ENCODE results near the gene ECE1. TPM values are rescaled to one million over a fixed set of nuclear protein-coding genes. Genes with fewer than 3 reads are reported as not detected.

The ECE1 gene
- total and polyA plus RNA-seq, 2 of the 13 experiments (the other 11 are each of a cell fraction or from before 2014, with no cell fraction given), result 13.5 to 21.2 TPM

DNA sequence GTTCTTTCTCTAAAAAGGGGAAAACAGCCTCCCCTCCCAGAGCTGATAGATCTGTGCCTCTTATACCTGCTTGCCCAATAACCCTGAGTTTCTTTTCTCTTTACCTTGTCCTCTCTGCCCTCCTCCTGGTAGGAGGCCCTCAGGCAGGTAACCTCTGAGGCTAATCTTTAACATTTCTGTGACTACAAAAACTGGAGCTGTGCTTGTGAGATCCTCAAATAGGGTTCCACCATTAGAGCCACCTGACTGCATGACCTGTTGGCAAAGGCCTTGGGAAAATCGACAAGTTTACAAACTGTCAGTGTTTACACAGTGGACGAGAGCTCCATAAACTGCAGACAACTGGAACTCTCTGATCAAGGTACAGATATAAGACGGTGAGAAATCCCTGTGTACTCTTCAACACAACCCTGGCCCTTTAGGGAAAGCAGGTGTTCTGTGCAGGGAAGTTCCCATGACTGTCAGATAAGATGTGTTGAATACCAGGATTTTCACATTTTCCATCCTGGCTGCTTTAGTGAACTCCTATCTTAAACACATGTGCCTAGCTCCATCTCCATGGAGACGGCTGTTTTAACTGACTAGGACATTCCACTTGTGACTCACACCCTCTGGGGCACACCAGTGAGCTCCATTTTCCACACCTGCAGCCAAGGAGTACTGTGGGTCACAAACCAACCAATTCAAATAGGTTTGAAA is 38.3 kb downstream of the ECE1 start (continued):
- TF ChIP-seq KLF12 (CRISPR knock-in tag; IDR thresholded peaks at IDR 0.05; ENCODE audit: borderline replicate concordance), result peak; percentile 46; the same call in 1 of the 2 replicates
- peak; percentile 83; the same call in 1 of the 2 replicates for TF ChIP-seq HDAC1 (CRISPR knock-in tag; IDR thresholded peaks at IDR 0.05)
- TF ChIP-seq ZNF644 (CRISPR knock-in tag; IDR thresholded peaks at IDR 0.05; ENCODE audit: low read depth), result peak; percentile 58; the same call in 1 of the 2 replicates
- TF ChIP-seq, protein P1, sequence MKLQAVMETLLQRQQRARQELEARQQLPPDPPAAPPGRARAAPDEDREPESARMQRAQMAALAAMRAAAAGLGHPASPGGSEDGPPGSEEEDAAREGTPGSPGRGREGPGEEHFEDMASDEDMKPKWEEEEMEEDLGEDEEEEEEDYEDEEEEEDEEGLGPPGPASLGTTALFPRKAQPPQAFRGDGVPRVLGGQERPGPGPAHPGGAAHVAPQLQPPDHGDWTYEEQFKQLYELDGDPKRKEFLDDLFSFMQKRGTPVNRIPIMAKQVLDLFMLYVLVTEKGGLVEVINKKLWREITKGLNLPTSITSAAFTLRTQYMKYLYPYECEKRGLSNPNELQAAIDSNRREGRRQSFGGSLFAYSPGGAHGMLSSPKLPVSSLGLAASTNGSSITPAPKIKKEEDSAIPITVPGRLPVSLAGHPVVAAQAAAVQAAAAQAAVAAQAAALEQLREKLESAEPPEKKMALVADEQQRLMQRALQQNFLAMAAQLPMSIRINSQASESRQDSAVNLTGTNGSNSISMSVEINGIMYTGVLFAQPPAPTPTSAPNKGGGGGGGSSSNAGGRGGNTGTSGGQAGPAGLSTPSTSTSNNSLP (IDR thresholded peaks at IDR 0.05; ENCODE audit: low read depth, low read length), result no peak
- TF ChIP-seq JARID2 (CRISPR knock-in tag; IDR thresholded peaks at IDR 0.05; ENCODE audit: insufficient replicate concordance), result no peak
- TF ChIP-seq SMAD9 (CRISPR knock-in tag; IDR thresholded peaks at IDR 0.05), result no peak
- peak; percentile 8; the same call in 1 of the 2 replicates for TF ChIP-seq MEIS2 (CRISPR knock-in tag; IDR thresholded peaks at IDR 0.05)
- no peak for TF ChIP-seq PCBP2 (optimal IDR thresholded peaks at IDR 0.05; ENCODE audit: low read depth, low read length, poor library complexity, severe bottlenecking)
- TF ChIP-seq SKI (IDR thresholded peaks at IDR 0.05; ENCODE audit: partially characterized antibody), result peak; percentile 77
- no peak for TF ChIP-seq ZFP36L1 (CRISPR knock-in tag; IDR thresholded peaks at IDR 0.05)
- no peak for TF ChIP-seq ZNF563 (CRISPR knock-in tag; IDR thresholded peaks at IDR 0.05)
- TF ChIP-seq ZNF484 (CRISPR knock-in tag; IDR thresholded peaks at IDR 0.05; ENCODE audit: borderline replicate concordance, low read depth), result no peak
- TF ChIP-seq, protein P2, sequence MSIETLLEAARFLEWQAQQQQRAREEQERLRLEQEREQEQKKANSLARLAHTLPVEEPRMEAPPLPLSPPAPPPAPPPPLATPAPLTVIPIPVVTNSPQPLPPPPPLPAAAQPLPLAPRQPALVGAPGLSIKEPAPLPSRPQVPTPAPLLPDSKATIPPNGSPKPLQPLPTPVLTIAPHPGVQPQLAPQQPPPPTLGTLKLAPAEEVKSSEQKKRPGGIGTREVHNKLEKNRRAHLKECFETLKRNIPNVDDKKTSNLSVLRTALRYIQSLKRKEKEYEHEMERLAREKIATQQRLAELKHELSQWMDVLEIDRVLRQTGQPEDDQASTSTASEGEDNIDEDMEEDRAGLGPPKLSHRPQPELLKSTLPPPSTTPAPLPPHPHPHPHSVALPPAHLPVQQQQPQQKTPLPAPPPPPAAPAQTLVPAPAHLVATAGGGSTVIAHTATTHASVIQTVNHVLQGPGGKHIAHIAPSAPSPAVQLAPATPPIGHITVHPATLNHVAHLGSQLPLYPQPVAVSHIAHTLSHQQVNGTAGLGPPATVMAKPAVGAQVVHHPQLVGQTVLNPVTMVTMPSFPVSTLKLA (IDR thresholded peaks at IDR 0.05), result peak; percentile 21; the same call in 1 of the 2 replicates
- TF ChIP-seq ZNF232 (CRISPR knock-in tag; IDR thresholded peaks at IDR 0.05; ENCODE audit: borderline replicate concordance), result no peak
- TF ChIP-seq JUND (CRISPR knock-in tag; IDR thresholded peaks at IDR 0.05), result no peak
- TF ChIP-seq MED13 (CRISPR knock-in tag; IDR thresholded peaks at IDR 0.05), result no peak
- TF ChIP-seq ZNF432 (CRISPR knock-in tag; IDR thresholded peaks at IDR 0.05; ENCODE audit: borderline replicate concordance), result no peak
- no peak for TF ChIP-seq ZNF773 (CRISPR knock-in tag; IDR thresholded peaks at IDR 0.05; ENCODE audit: borderline replicate concordance)
- peak; percentile 86; the same call in 1 of the 2 replicates for TF ChIP-seq FOXJ3 (CRISPR knock-in tag; IDR thresholded peaks at IDR 0.05; ENCODE audit: borderline replicate concordance)
- no peak for TF ChIP-seq U2AF1 (optimal IDR thresholded peaks at IDR 0.05; ENCODE audit: low read depth, low read length)
- TF ChIP-seq ZNF431 (CRISPR knock-in tag; IDR thresholded peaks at IDR 0.05; ENCODE audit: borderline replicate concordance, low read depth), result no peak
- TF ChIP-seq SNAI1 (CRISPR knock-in tag; IDR thresholded peaks at IDR 0.05; ENCODE audit: borderline replicate concordance), result no peak
- TF ChIP-seq ZNF225 (CRISPR knock-in tag; IDR thresholded peaks at IDR 0.05), result no peak
- no peak for TF ChIP-seq ZNF782 (CRISPR knock-in tag; IDR thresholded peaks at IDR 0.05; ENCODE audit: borderline replicate concordance)
- TF ChIP-seq GATA4 (IDR thresholded peaks at IDR 0.05; ENCODE audit: borderline replicate concordance, low read depth), result no peak
- TF ChIP-seq, protein P3, sequence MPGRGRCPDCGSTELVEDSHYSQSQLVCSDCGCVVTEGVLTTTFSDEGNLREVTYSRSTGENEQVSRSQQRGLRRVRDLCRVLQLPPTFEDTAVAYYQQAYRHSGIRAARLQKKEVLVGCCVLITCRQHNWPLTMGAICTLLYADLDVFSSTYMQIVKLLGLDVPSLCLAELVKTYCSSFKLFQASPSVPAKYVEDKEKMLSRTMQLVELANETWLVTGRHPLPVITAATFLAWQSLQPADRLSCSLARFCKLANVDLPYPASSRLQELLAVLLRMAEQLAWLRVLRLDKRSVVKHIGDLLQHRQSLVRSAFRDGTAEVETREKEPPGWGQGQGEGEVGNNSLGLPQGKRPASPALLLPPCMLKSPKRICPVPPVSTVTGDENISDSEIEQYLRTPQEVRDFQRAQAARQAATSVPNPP (CRISPR knock-in tag; IDR thresholded peaks at IDR 0.05), result no peak
- TF ChIP-seq PCBP1 (IDR thresholded peaks at IDR 0.05; ENCODE audit: borderline replicate concordance, low read depth, low read length), result no peak

Measured in HepG2 (cell line).